SK-N-SH treated with all-trans-retinoic acid at 6 μM for 48 hours (cell line): Measurements from ENCODE around the gene PINK1.
"Not testable (repeated sequence)": the region's sequence is repeated elsewhere in the genome, so short reads cannot be mapped to it uniquely, and the experiment has no call there.

Experiments
- ATAC-seq: fragments of 200-7000 bp; cut with Tn5 transposase; 3 replicates; pipeline ENCODE4 v1.9.1; 2020; ENCODE audit warnings: mild to moderate bottlenecking, moderate library complexity
- ARNTL ChIP-seq: fragments of 450-650 bp; formaldehyde crosslinking; IDR thresholded peaks from 2 replicates; pipeline ENCODE4 v1.5.0; 2020; ENCODE audit warnings: low read depth, mild to moderate bottlenecking, moderate library complexity, borderline replicate concordance
- BACH2 ChIP-seq: fragments of 250-450 bp; sonication (Bioruptor Pico); IDR thresholded peaks from 2 replicates; pipeline ENCODE4 v1.9.0; 2021; ENCODE audit warnings: mild to moderate bottlenecking, borderline replicate concordance
- CSDC2 ChIP-seq: fragments of 250-450 bp; sonication (Bioruptor Pico); IDR thresholded peaks from 2 replicates; pipeline ENCODE4 v1.5.0; 2020; ENCODE audit warnings: mild to moderate bottlenecking, moderate library complexity
- ESRRG ChIP-seq: fragments of 250-450 bp; sonication (Bioruptor Pico); IDR thresholded peaks from 2 replicates; pipeline ENCODE4 v1.6.1; 2021; ENCODE audit warnings: mild to moderate bottlenecking
- GLIS3 ChIP-seq: fragments of 250-450 bp; sonication (Bioruptor Pico); IDR thresholded peaks from 2 replicates; pipeline ENCODE4 v1.5.0; 2020; ENCODE audit warnings: mild to moderate bottlenecking, moderate library complexity
- ISL1 ChIP-seq: fragments of 250-450 bp; sonication (Bioruptor Pico); IDR thresholded peaks from 2 replicates; pipeline ENCODE4 v2.1.2; 2022; ENCODE audit warnings: mild to moderate bottlenecking, moderate library complexity
- OSR1 ChIP-seq: fragments of 250-450 bp; sonication (Bioruptor Pico); IDR thresholded peaks from 2 replicates; pipeline ENCODE4 v1.8.0; 2022; ENCODE audit warnings: moderate library complexity, mild to moderate bottlenecking, inconsistent platforms
- RARB ChIP-seq: fragments of 250-450 bp; sonication (Bioruptor Pico); IDR thresholded peaks from 2 replicates; pipeline ENCODE4 v1.8.0; 2021; ENCODE audit warnings: mild to moderate bottlenecking, moderate library complexity
- SNAI2 ChIP-seq: fragments of 250-450 bp; sonication (Bioruptor Pico); IDR thresholded peaks from 2 replicates; pipeline ENCODE4 v1.5.0; 2020; ENCODE audit warnings: mild to moderate bottlenecking, moderate library complexity
- TCF4 ChIP-seq: fragments of 250-450 bp; sonication (Bioruptor Pico); IDR thresholded peaks from 2 replicates; pipeline ENCODE4 v1.8.0; 2021; ENCODE audit warnings: mild to moderate bottlenecking, moderate library complexity, borderline replicate concordance
- ZC3H10 ChIP-seq: fragments of 250-450 bp; sonication (Bioruptor Pico); IDR thresholded peaks from 2 replicates; pipeline ENCODE4 v1.5.1; 2021; ENCODE audit warnings: mild to moderate bottlenecking, moderate library complexity
- ZFP3 ChIP-seq: fragments of 250-450 bp; sonication (Bioruptor Pico); IDR thresholded peaks from 2 replicates; pipeline ENCODE4 v1.5.0; 2020; ENCODE audit warnings: mild to moderate bottlenecking, moderate library complexity
- ZNF565 ChIP-seq: fragments of 450-650 bp; formaldehyde crosslinking; conservative IDR thresholded peaks from 2 replicates; pipeline ENCODE4 v1.5.0; 2020; ENCODE audit warnings: low read depth, mild to moderate bottlenecking, moderate library complexity
- ZNF70 ChIP-seq: fragments of 450-650 bp; formaldehyde crosslinking; IDR thresholded peaks from 2 replicates; pipeline ENCODE4 v1.5.0; 2020; ENCODE audit warnings: mild to moderate bottlenecking, moderate library complexity
- ZNF8 ChIP-seq: fragments of 450-650 bp; formaldehyde crosslinking; IDR thresholded peaks from 2 replicates; pipeline ENCODE4 v1.5.0; 2020; ENCODE audit warnings: mild to moderate bottlenecking, moderate library complexity
- TF ChIP-seq, protein P1 (sequence below): fragments of 250-450 bp; sonication (Bioruptor Pico); IDR thresholded peaks from 2 replicates; pipeline ENCODE4 v1.8.0; 2021; ENCODE audit warnings: low read depth, mild to moderate bottlenecking, moderate library complexity, borderline replicate concordance
- TF ChIP-seq, protein P2 (sequence below): fragments of 250-450 bp; sonication (Bioruptor Pico); IDR thresholded peaks from 2 replicates; pipeline ENCODE4 v1.5.1; 2021; ENCODE audit warnings: mild to moderate bottlenecking, moderate library complexity
- TF ChIP-seq, protein P3 (sequence below): fragments of 250-450 bp; sonication (Bioruptor Pico); IDR thresholded peaks from 2 replicates; pipeline ENCODE4 v1.5.0; 2020; ENCODE audit warnings: mild to moderate bottlenecking, moderate library complexity
- TF ChIP-seq, protein P4 (sequence below): fragments of 250-450 bp; sonication (Bioruptor Pico); IDR thresholded peaks from 2 replicates; pipeline ENCODE4 v1.5.1; 2020; ENCODE audit warnings: low read depth, mild to moderate bottlenecking, moderate library complexity
- TF ChIP-seq, protein P5 (sequence below): fragments of 250-450 bp; sonication (Bioruptor Pico); IDR thresholded peaks from 2 replicates; pipeline ENCODE4 v1.8.0; 2020; ENCODE audit warnings: mild to moderate bottlenecking, moderate library complexity, borderline replicate concordance

PINK1 gene

DNA sequence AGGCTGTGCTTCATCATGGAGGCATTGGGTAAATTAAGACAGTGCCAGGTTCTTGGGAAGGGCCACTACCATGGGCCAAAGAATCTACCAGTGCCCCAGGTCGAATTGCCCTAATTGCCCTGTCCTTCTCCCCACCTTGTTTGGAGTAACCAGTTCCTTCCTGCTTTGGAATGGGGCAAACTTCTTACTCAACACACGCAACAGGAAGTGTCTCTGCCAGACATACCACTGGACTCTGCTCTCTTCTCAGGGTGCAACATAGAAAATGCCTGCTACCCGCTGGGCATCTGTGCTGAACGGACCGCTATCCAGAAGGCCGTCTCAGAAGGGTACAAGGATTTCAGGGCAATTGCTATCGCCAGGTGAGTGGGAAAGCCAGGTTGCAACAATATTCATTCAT lies 28.6 kb upstream of the PINK1 start:
- no peak; the same call in 2 of the 3 replicates for ATAC-seq
- TF ChIP-seq ZNF70 (CRISPR knock-in tag) (no peak), ZNF8 (no peak), CSDC2 (CRISPR knock-in tag) (no peak), ZFP3 (no peak), TCF4 (CRISPR knock-in tag) (no peak)
- TF ChIP-seq, all 23 proteins: peak for 0

DNA sequence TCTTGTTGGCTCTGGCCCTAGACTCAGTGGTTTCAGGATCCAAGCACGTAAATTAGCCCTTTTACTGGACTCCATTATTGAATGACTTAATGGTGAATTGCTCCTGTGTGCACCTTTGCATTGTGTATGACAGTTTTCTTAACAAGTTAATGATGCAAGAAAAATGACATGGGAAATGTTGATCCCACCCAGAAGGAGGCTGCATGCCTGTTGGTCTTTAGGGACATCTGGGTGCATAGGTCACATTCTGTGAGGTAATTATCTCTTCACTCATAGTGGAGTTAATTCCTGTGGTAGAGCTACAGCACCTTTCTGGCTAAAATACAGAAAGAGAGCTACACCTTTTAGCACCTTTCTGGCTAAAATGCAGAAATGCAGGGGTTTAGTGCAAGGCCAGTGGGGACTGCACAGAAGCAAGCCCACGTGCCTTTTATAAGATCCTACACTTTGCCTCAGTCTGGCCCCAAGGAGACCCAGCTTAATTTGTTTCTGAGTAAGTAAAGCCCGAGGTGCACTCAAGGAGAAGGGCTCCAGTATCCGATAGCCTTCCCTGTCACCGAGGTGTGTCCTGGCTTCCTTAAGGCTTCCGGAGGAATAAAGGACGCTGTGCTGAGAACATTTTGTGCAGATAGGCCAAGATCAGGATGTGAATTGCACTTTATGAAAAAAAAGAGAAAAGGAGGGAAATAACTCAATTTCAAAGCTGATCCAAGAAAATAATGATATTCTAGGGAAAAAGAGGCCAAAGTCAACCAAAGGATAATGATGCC lies 26.3 kb upstream of the PINK1 start:
- not testable (repeated sequence) for ATAC-seq

DNA sequence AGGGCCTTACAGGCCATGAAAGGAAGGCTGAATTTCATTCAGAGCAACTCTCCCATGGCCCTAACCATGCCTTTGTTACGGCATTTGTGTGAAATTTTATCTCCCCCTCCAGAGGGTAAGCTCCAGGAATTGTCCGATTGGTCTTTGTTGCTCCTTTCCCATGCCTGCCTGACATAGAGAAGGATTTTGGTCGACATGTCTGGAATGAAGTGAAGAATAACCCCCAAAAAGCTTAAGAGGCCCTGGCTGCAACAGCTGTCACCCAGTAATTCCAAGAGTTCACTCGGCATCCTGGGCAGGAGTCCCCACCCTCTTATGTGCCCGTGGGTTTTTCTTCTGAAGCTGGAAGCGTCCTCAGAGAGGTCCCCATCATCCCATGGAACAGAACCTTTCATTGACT lies 23.7 kb upstream of the PINK1 start:
- no peak for TF ChIP-seq ZNF565 (CRISPR knock-in tag)
- TF ChIP-seq, protein P1, sequence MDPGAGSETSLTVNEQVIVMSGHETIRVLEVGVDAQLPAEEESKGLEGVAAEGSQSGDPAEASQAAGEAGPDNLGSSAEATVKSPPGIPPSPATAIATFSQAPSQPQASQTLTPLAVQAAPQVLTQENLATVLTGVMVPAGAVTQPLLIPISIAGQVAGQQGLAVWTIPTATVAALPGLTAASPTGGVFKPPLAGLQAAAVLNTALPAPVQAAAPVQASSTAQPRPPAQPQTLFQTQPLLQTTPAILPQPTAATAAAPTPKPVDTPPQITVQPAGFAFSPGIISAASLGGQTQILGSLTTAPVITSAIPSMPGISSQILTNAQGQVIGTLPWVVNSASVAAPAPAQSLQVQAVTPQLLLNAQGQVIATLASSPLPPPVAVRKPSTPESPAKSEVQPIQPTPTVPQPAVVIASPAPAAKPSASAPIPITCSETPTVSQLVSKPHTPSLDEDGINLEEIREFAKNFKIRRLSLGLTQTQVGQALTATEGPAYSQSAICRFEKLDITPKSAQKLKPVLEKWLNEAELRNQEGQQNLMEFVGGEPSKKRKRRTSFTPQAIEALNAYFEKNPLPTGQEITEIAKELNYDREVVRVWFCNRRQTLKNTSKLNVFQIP (CRISPR knock-in tag) = no peak
- TF ChIP-seq, protein P2, sequence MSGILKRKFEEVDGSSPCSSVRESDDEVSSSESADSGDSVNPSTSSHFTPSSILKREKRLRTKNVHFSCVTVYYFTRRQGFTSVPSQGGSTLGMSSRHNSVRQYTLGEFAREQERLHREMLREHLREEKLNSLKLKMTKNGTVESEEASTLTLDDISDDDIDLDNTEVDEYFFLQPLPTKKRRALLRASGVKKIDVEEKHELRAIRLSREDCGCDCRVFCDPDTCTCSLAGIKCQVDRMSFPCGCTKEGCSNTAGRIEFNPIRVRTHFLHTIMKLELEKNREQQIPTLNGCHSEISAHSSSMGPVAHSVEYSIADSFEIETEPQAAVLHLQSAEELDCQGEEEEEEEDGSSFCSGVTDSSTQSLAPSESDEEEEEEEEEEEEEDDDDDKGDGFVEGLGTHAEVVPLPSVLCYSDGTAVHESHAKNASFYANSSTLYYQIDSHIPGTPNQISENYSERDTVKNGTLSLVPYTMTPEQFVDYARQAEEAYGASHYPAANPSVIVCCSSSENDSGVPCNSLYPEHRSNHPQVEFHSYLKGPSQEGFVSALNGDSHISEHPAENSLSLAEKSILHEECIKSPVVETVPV (CRISPR knock-in tag) = no peak
- no peak for TF ChIP-seq ARNTL (CRISPR knock-in tag)
- TF ChIP-seq ZC3H10 = no peak
- TF ChIP-seq SNAI2 = no peak
- TF ChIP-seq, protein P3, sequence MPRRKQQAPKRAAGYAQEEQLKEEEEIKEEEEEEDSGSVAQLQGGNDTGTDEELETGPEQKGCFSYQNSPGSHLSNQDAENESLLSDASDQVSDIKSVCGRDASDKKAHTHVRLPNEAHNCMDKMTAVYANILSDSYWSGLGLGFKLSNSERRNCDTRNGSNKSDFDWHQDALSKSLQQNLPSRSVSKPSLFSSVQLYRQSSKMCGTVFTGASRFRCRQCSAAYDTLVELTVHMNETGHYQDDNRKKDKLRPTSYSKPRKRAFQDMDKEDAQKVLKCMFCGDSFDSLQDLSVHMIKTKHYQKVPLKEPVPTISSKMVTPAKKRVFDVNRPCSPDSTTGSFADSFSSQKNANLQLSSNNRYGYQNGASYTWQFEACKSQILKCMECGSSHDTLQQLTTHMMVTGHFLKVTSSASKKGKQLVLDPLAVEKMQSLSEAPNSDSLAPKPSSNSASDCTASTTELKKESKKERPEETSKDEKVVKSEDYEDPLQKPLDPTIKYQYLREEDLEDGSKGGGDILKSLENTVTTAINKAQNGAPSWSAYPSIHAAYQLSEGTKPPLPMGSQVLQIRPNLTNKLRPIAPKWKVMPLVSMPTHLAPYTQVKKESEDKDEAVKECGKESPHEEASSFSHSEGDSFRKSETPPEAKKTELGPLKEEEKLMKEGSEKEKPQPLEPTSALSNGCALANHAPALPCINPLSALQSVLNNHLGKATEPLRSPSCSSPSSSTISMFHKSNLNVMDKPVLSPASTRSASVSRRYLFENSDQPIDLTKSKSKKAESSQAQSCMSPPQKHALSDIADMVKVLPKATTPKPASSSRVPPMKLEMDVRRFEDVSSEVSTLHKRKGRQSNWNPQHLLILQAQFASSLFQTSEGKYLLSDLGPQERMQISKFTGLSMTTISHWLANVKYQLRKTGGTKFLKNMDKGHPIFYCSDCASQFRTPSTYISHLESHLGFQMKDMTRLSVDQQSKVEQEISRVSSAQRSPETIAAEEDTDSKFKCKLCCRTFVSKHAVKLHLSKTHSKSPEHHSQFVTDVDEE (CRISPR knock-in tag) = no peak
- TF ChIP-seq ZNF8 = no peak
- no peak for TF ChIP-seq GLIS3
- no peak for TF ChIP-seq BACH2
- TF ChIP-seq, protein P4, sequence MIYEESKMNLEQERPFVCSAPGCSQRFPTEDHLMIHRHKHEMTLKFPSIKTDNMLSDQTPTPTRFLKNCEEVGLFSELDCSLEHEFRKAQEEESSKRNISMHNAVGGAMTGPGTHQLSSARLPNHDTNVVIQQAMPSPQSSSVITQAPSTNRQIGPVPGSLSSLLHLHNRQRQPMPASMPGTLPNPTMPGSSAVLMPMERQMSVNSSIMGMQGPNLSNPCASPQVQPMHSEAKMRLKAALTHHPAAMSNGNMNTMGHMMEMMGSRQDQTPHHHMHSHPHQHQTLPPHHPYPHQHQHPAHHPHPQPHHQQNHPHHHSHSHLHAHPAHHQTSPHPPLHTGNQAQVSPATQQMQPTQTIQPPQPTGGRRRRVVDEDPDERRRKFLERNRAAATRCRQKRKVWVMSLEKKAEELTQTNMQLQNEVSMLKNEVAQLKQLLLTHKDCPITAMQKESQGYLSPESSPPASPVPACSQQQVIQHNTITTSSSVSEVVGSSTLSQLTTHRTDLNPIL = no peak
- no peak for TF ChIP-seq ZNF70 (CRISPR knock-in tag)
- TF ChIP-seq CSDC2 (CRISPR knock-in tag) = no peak
- no peak for TF ChIP-seq ESRRG (CRISPR knock-in tag)
- TF ChIP-seq RARB (CRISPR knock-in tag) = no peak
- TF ChIP-seq ISL1 (CRISPR knock-in tag) = no peak
- TF ChIP-seq, protein P5, sequence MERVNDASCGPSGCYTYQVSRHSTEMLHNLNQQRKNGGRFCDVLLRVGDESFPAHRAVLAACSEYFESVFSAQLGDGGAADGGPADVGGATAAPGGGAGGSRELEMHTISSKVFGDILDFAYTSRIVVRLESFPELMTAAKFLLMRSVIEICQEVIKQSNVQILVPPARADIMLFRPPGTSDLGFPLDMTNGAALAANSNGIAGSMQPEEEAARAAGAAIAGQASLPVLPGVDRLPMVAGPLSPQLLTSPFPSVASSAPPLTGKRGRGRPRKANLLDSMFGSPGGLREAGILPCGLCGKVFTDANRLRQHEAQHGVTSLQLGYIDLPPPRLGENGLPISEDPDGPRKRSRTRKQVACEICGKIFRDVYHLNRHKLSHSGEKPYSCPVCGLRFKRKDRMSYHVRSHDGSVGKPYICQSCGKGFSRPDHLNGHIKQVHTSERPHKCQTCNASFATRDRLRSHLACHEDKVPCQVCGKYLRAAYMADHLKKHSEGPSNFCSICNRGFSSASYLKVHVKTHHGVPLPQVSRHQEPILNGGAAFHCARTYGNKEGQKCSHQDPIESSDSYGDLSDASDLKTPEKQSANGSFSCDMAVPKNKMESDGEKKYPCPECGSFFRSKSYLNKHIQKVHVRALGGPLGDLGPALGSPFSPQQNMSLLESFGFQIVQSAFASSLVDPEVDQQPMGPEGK (CRISPR knock-in tag) = no peak
- no peak for TF ChIP-seq OSR1 (CRISPR knock-in tag)
- ATAC-seq = no peak

DNA sequence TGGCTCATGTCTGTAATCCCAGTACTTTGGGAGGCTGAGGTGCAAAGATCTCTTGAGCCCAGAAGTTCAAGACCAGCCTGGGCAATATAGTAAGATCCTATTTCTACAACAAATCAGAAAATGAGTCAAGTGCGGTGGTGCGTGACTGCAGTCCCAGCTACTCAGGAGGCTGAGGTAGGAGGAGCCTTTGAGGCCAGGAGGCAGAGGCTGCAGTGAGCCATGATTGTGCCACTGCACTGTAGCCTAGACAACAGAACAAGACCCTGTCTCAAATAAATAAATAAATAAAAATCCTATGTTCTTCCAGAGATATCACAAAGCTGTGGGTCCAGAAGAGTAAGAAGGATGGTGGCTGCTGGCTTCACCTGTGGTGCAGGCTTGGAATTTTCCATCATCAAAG lies 22.3 kb upstream of the PINK1 start:
- ATAC-seq = no peak
- TF ChIP-seq, protein P5 (CRISPR knock-in tag) = no peak
- TF ChIP-seq BACH2 = no peak
- no peak for TF ChIP-seq CSDC2 (CRISPR knock-in tag)
- TF ChIP-seq, protein P3 (CRISPR knock-in tag) = no peak
- TF ChIP-seq, protein P4 = no peak
- no peak for TF ChIP-seq ZC3H10
- TF ChIP-seq ISL1 (CRISPR knock-in tag) = no peak
- no peak for TF ChIP-seq ZNF70 (CRISPR knock-in tag)
- TF ChIP-seq ESRRG (CRISPR knock-in tag) = no peak
